Measurements from ENCODE around the gene LCN6.
"Not testable (repeated sequence)": the region's sequence is repeated elsewhere in the genome, so short reads cannot be mapped to it uniquely, and the experiment has no call there.

LCN6 gene

GRCh38 chr9:136786451-136786850 is 38.1 kb upstream of the LCN6 start:
- H3K27me3 ChIP-seq (ENCODE audit: insufficient read depth, insufficient read length): peaks cover 8% of the 10 kb centered on the region
- TF ChIP-seq ZNF274 (IDR thresholded peaks at IDR 0.05; ENCODE audit: low read depth, low read length): no peak
- TF ChIP-seq SUZ12 (IDR thresholded peaks at IDR 0.05; ENCODE audit: extremely low read depth, insufficient read depth, insufficient read length): no peak
- no peak for TF ChIP-seq YY1 (IDR thresholded peaks at IDR 0.05; ENCODE audit: insufficient read depth, insufficient read length)
- no peaks in the 10 kb centered on the region for H3K4me1 ChIP-seq (ENCODE audit: insufficient read depth, insufficient read length)
- H3K4me3 ChIP-seq (ENCODE audit: insufficient read length, low read depth): no peak overlapping the region
- H3K36me3 ChIP-seq (ENCODE audit: insufficient read depth, insufficient read length, low read length): no peaks in the 10 kb centered on the region
- no peaks in the 10 kb centered on the region for H3K9me3 ChIP-seq (ENCODE audit: insufficient read depth, low read length)
- DNase-seq (ENCODE audit: low read depth, low spot score): no peak
- no peak overlapping the region for H3K9ac ChIP-seq (ENCODE audit: insufficient read length, low read depth)

- not testable (repeated sequence) for DNase-seq (ENCODE audit: low read depth, low spot score); H3K27me3 ChIP-seq (ENCODE audit: insufficient read depth, insufficient read length); H3K9ac ChIP-seq (ENCODE audit: insufficient read length, low read depth); H3K4me3 ChIP-seq (ENCODE audit: insufficient read length, low read depth); H3K9me3 ChIP-seq (ENCODE audit: insufficient read depth, low read length); H3K4me1 ChIP-seq (ENCODE audit: insufficient read depth, insufficient read length); H3K36me3 ChIP-seq (ENCODE audit: insufficient read depth, insufficient read length, low read length)
Observed at GRCh38 chr9:136785565-136786355, 37.4 kb upstream of the LCN6 start.

GRCh38 chr9:136784997-136785361 is 36.7 kb upstream of the LCN6 start:
- Histone ChIP-seq H3K27me3 (ENCODE audit: insufficient read depth, insufficient read length) (peaks cover 8% of the 10 kb centered on the region), H3K9me3 (ENCODE audit: insufficient read depth, low read length) (no peaks in the 10 kb centered on the region), H3K36me3 (ENCODE audit: insufficient read depth, insufficient read length, low read length) (no peaks in the 10 kb centered on the region), H3K4me3 (ENCODE audit: insufficient read length, low read depth) (no peak overlapping the region), H3K4me1 (ENCODE audit: insufficient read depth, insufficient read length) (no peaks in the 10 kb centered on the region), H3K9ac (ENCODE audit: insufficient read length, low read depth) (no peak overlapping the region)
- DNase-seq (ENCODE audit: low read depth, low spot score): no peak
- TF ChIP-seq ZNF274 (IDR thresholded peaks at IDR 0.05; ENCODE audit: low read depth, low read length) (no peak), YY1 (IDR thresholded peaks at IDR 0.05; ENCODE audit: insufficient read depth, insufficient read length) (no peak), SUZ12 (IDR thresholded peaks at IDR 0.05; ENCODE audit: extremely low read depth, insufficient read depth, insufficient read length) (no peak)

- Histone ChIP-seq H3K9me3 (ENCODE audit: insufficient read depth, low read length) (no peaks in the 10 kb centered on the region), H3K27me3 (ENCODE audit: insufficient read depth, insufficient read length) (peaks cover 8% of the 10 kb centered on the region), H3K4me3 (ENCODE audit: insufficient read length, low read depth) (no peak overlapping the region), H3K4me1 (ENCODE audit: insufficient read depth, insufficient read length) (no peaks in the 10 kb centered on the region), H3K9ac (ENCODE audit: insufficient read length, low read depth) (no peak overlapping the region), H3K36me3 (ENCODE audit: insufficient read depth, insufficient read length, low read length) (no peaks in the 10 kb centered on the region)
- TF ChIP-seq YY1 (IDR thresholded peaks at IDR 0.05; ENCODE audit: insufficient read depth, insufficient read length) (no peak), ZNF274 (IDR thresholded peaks at IDR 0.05; ENCODE audit: low read depth, low read length) (no peak), SUZ12 (IDR thresholded peaks at IDR 0.05; ENCODE audit: extremely low read depth, insufficient read depth, insufficient read length) (no peak)
- DNase-seq (ENCODE audit: low read depth, low spot score): no peak
Observed at GRCh38 chr9:136784249-136784996, 36.1 kb upstream of the LCN6 start.

- Histone ChIP-seq H3K36me3 (ENCODE audit: insufficient read depth, insufficient read length, low read length) (no peaks in the 10 kb centered on the region), H3K4me1 (ENCODE audit: insufficient read depth, insufficient read length) (no peaks in the 10 kb centered on the region), H3K4me3 (ENCODE audit: insufficient read length, low read depth) (no peak overlapping the region), H3K9ac (ENCODE audit: insufficient read length, low read depth) (no peak overlapping the region), H3K9me3 (ENCODE audit: insufficient read depth, low read length) (no peaks in the 10 kb centered on the region), H3K27me3 (ENCODE audit: insufficient read depth, insufficient read length) (peaks cover 16% of the 10 kb centered on the region)
- DNase-seq (ENCODE audit: low read depth, low spot score): no peak
- TF ChIP-seq ZNF274 (IDR thresholded peaks at IDR 0.05; ENCODE audit: low read depth, low read length) (no peak), YY1 (IDR thresholded peaks at IDR 0.05; ENCODE audit: insufficient read depth, insufficient read length) (no peak)
Observed at GRCh38 chr9:136782452-136782851, 34.1 kb upstream of the LCN6 start.

- DNase-seq (ENCODE audit: low read depth, low spot score): no peak
- H3K4me3 ChIP-seq (ENCODE audit: insufficient read length, low read depth): no peak overlapping the region
- H3K9ac ChIP-seq (ENCODE audit: insufficient read length, low read depth): no peak overlapping the region
- peaks cover under 1% of the 10 kb centered on the region; the same call in 1 of the 2 replicates for H3K9me3 ChIP-seq (ENCODE audit: insufficient read depth, low read length)
- H3K4me1 ChIP-seq (ENCODE audit: insufficient read depth, insufficient read length): no peaks in the 10 kb centered on the region
- no peaks in the 10 kb centered on the region for H3K36me3 ChIP-seq (ENCODE audit: insufficient read depth, insufficient read length, low read length)
- TF ChIP-seq YY1 (IDR thresholded peaks at IDR 0.05; ENCODE audit: insufficient read depth, insufficient read length) (no peak), SUZ12 (IDR thresholded peaks at IDR 0.05; ENCODE audit: extremely low read depth, insufficient read depth, insufficient read length) (no peak)
- peaks cover 15% of the 10 kb centered on the region for H3K27me3 ChIP-seq (ENCODE audit: insufficient read depth, insufficient read length)
Observed at GRCh38 chr9:136779808-136780207, 31.5 kb upstream of the LCN6 start.

- Histone ChIP-seq H3K4me3 (ENCODE audit: insufficient read length, low read depth) (no peak overlapping the region), H3K4me1 (ENCODE audit: insufficient read depth, insufficient read length) (no peaks in the 10 kb centered on the region), H3K36me3 (ENCODE audit: insufficient read depth, insufficient read length, low read length) (no peaks in the 10 kb centered on the region), H3K9me3 (ENCODE audit: insufficient read depth, low read length) (peaks cover 21% of the 10 kb centered on the region; the same call in 1 of the 2 replicates), H3K9ac (ENCODE audit: insufficient read length, low read depth) (no peak overlapping the region), H3K27me3 (ENCODE audit: insufficient read depth, insufficient read length) (peaks cover 15% of the 10 kb centered on the region)
- no peak for DNase-seq (ENCODE audit: low read depth, low spot score)
- TF ChIP-seq ZNF274 (IDR thresholded peaks at IDR 0.05; ENCODE audit: low read depth, low read length): no peak
- TF ChIP-seq SUZ12 (IDR thresholded peaks at IDR 0.05; ENCODE audit: extremely low read depth, insufficient read depth, insufficient read length): no peak
- no peak for TF ChIP-seq YY1 (IDR thresholded peaks at IDR 0.05; ENCODE audit: insufficient read depth, insufficient read length)
Observed at GRCh38 chr9:136777359-136777758, 29.0 kb upstream of the LCN6 start.

Data from NT2/D1 (cell line).